GM18519 (cell line): ENCODE measurements around the gene NXN.
"Not testable (repeated sequence)": the region's sequence is repeated elsewhere in the genome, so short reads cannot be mapped to it uniquely, and the experiment has no call there.

Experiments used
- ATAC-seq: cut with Tn5 transposase; IDR thresholded peaks from one replicate; pipeline ENCODE4 v1.9.1; 2021; ENCODE audit warnings: mild to moderate bottlenecking, moderate library complexity; ENCODE audit not compliant: unreplicated experiment, low FRiP score

NXN gene

DNA sequence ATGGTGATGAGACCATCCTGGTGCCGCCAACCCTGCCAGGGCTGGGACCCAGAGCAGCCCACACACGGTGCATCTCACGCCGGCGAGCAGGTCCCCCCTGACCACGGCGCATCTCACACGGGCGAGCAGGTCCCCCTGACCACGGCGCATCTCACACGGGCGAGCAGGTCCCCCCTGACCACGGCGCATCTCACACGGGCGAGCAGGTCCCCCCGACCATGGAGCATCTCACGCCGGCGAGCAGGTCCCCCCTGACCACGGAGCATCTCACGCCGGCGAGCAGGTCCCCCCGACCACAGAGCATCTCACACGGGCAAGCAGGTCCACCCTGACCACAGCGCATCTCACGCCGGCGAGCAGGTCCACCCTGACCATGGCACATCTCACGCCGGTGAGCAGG lies 138.3 kb downstream of the NXN start:
- no peak for ATAC-seq

DNA sequence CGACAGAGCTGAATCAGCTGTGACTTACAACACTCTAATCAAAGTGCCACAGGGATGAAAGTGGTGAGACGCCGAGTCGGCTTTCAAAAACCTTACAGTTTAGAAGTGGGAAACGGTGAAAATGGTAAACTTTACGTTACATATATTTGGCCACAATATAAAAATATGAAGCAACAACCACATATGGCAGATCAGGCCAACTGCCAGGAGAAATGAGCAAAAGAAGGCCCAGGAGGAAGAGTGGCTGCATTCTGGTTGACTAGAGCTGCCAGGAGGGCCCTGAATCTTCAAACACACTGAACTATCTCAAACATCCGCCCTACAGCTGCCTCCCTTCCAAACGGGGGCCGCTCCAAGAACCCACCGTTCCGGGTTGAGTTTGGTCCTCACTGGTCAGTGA lies 141.1 kb downstream of the NXN start:
- ATAC-seq = no peak

DNA sequence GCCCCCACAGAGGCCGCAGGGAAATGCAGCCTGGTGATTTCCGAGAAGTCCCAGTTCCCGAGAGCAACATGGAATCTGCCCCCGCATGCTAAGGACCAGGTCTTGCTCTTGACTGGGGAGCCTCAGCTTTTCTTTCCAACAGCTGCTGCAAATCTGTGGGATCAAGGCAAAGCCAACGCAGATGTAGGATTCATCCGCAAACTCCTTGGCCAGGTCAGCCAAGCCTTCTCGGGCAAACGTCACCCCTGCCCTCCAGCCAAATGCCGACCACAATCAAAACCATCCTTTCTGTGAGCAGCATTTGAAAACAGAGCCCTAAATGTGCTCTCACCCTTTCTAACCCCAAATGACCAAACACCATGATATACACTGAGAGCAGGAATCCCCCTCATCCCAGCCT lies 143.4 kb downstream of the NXN start:
- ATAC-seq = no peak

DNA sequence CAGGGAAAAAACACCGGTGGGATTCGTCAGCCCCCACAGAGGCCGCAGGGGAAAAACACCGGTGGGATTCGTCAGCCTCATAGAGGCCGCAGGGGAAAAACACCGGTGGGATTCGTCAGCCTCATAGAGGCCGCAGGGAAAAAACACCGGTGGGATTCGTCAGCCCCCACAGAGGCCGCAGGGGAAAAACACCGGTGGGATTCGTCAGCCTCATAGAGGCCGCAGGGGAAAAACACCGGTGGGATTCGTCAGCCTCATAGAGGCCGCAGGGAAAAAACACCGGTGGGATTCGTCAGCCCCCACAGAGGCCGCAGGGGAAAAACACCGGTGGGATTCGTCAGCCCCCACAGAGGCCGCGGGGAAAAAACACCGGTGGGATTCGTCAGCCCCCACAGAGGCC lies 143.9 kb downstream of the NXN start:
- ATAC-seq = not testable (repeated sequence)

DNA sequence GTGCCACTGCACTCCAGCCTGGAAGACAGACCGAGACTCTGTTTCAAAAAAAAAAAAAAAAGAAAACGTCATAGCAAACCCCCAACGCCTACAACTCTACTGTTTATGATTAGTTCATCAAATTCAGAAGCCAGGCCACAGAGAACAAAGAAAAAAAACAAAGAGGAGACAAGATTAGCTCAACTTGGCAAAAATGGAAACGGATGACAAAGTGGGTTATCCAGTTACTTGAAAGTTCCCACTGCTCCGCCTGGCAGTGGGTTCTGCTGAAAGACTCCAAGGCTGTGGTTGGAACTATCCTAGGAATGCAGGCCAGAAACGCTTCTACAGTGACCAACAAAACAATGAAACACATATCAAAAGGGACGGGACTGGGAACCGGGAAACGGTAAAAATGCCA lies 144.3 kb downstream of the NXN start:
- no peak for ATAC-seq

DNA sequence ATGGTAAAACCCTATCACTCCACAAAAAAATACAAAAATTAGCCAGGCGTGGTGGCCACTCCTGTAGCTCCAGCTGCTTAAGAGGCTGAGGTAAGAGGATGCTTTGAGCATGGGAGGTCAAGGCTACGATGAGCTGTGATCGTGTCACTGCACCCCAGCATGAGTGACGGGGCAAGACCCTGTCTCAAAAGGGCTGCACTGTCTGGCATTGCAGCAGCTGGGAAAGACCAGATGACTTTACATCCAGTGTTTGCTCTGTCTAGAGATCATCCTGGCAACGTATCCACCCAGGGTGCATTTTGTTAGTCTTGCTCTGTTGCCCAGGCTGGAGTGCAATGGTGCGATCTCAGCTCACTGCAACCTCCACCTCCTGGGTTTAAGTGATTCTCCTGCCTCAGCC lies 145.4 kb downstream of the NXN start:
- ATAC-seq = no peak

DNA sequence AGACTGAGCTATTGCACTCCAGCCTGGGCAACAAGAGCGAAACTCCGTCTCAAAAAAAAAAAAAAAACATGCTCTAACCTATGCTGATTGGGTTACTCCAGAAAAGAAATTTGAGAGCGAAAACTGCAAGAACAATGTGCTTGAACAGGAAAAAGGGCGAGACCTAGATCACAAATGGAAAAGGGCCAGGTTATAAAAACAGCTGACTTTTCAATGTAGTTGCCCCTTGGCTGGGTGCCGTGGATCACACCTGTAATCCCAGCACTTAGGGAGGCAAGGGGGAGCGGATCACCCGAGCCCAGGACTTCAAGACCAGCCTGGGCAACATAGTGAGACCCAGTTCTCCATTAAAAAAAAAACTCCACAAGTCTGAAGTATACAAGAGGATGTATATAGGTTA lies 148.6 kb downstream of the NXN start:
- ATAC-seq = no peak

DNA sequence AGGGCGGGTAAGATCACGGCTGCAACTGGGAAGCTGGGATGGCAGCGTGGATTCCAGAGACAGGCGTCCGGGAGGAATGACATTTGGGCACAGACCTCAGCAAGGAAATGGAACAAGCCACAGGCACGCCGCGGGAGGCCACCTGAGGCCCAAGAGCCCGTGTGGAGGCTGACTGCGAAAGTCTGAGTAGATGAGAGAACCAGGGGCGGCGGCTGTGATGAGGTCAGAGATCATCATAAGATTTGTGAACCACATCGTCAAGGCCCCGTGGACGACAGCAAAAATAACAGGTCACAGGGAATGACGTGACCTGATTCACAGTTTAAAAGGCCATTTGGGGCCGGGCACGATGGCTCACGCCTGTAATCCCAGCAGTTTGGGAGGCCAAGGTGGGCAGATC lies 149.2 kb downstream of the NXN start:
- no peak for ATAC-seq

DNA sequence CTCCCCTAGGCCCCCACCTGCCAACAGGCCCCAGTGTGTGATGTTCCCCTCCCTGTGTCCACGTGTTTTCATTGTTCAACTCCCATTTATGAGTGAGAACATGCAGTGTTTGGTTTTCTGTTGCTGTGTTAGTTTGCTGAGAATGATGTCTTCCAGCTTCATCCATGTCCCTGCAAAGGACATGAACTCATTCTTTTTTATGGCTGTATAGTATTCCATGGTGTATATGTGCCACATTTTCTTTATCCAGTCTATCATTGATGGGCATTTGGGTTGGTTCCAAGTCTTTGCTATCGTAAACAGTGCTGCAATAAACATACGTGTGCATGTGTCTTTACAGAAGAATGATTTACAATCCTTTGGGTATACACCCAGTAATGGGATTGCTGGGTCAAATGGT lies 150.0 kb downstream of the NXN start:
- not testable (repeated sequence) for ATAC-seq

DNA sequence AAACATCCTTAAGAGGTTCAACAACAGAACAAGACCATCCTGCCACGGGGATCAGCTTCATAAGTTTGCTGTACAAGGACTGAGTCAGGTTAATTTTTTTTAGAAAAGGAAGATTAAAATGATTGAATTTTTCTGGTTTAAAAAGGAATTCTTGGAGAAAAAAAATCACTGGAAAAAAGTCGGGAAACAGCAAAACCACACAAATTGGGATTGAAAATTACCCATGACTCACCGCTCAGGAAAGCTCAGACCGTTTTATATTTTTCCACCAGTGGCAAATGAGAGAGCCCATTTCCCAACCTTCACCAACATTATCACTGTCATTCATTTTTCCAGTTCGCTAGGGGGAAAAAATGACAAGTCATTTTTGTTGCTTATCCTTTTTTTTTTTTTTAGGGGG lies 150.8 kb downstream of the NXN start:
- no peak for ATAC-seq

DNA sequence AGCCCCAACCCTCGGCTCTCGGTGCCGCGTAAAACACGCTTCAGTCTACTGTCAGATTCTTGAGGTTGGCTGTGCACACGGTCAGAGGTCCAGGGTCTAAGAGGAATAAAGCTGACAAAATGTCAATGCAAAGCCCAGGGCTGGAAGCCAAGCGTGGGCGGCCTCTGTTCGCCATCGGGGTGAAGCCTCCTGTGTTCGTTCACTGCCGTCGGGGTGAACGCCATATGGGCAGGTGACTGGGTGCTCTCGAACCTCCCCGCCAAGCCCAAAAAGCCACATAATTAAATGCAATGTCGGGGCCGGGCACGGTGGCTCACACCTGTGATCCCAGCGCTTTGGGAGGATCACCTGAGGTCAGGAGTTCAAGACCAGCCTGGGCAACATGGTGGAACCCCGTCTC lies 152.8 kb downstream of the NXN start:
- ATAC-seq = no peak

DNA sequence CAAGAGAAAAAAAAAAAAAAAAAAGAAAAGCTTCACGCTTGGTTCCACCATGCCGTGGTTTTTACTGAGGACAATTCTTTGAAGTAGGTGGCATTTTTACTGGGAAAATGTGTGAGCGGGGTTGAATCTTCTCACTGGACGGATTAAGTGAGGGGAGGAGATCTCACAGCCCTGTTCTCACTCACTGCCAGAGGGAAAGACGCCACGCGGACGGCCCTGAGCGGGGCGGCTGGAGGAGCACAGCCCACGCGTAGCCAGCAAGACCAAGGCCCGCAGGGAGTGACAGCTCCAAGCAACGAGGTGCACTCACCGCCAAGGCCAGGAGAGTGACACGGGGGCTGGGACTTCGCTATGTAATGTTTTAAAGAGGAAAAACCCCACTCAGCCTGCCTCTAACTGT lies 154.4 kb downstream of the NXN start:
- no peak for ATAC-seq

DNA sequence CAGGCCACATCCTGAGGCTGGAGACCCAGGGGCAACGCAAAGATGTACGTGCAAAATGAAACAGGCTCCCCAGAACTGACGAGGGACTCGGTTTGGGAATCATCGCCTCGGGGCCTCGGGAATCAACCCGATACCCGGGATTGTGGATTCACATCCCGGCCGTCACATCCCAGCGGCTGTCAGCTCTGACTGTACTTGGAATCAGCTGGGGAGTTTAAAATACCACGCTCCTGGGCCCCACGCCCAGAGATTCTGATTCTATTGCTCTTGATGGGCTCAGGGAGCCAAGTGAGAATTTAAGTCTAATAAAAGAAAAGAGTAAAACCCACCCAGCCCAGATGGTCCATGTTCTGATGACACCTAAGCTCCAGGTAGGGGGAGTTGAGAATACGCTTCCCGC lies 155.2 kb downstream of the NXN start:
- ATAC-seq = no peak

DNA sequence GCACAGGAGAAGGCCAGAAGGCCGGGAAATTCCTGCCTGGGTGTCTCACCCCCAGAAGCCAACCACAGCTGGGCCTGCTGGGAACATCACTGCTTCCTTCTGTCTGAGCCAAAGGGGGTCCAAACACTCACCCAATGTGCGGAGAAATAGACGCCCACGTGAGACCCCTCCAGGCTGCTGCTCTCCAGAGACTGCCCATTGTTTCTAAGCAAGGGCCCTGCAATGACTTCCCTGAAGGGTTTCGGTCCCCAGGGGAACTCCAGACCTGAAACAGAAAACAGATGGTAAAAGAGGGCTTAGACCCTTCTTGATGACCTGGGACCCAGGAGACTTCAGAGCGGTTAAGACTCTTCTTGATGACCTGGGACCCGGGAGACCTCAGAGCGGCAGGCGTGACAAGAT lies 156.1 kb downstream of the NXN start:
- no peak for ATAC-seq

DNA sequence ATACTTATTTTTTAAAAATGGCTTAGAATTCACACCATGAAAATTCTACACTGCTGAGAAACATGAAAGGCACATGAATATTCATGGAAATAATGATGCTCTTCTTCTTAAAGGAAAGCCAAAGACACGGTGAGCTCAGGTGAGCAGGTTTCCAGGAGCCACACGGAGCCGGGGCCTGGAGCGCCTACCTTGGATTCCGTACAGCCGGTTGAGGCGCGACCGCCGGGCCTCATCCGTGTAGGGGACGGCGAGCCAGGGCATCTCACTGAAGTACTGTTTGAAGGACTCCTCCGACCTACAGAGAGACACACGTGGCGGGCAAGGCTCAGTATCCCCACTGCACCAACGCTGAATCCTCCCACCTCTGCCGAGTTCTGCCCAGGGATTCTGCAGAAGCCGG lies 160.3 kb downstream of the NXN start:
- ATAC-seq = no peak

DNA sequence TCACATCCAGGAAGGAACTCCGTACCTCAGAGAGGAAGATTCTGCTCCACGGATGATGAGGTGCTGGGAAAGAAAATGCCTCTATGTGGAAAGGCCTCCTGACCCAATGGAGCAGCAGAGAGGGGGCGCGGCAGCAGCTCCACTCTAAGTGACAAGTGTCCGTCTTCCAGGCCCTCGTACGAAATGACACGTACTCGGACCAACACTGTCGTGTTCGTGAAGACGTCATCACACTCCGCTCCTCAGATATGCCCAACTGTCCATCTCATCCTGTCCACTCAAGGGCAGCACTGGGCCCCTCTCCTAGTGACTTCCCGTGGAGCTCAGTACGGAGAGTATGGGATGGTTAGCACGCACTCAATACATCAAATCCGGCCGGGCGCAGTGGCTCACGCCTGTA lies 165.2 kb downstream of the NXN start:
- ATAC-seq = no peak

DNA sequence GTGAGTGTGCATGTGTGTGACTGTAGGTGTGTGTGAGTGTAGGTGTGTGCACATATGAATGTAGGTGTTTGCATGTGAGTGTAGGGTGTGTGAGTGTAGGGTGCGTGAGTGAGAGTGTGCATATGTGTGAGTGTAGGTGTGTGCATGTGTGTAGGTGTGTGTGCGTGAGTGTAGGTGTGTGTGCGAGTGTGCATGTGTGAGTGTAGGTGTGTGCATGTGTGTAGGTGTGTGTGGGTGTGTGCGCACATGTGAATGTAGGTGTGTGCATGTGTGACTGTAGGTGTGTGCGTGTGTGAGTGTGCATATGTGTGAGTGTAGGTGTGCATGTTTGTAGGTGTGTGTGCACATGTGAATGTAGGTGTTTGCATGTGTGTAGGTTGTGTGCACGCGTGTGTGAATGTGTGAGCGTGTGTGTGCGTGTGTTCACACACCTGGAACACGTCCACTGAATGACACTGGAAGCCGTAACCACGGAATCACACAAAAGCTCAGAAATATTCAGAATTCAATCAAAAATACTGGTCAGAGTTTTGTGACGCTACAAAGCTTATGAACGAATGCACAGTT lies 166.9 kb downstream of the NXN start:
- ATAC-seq = no peak

DNA sequence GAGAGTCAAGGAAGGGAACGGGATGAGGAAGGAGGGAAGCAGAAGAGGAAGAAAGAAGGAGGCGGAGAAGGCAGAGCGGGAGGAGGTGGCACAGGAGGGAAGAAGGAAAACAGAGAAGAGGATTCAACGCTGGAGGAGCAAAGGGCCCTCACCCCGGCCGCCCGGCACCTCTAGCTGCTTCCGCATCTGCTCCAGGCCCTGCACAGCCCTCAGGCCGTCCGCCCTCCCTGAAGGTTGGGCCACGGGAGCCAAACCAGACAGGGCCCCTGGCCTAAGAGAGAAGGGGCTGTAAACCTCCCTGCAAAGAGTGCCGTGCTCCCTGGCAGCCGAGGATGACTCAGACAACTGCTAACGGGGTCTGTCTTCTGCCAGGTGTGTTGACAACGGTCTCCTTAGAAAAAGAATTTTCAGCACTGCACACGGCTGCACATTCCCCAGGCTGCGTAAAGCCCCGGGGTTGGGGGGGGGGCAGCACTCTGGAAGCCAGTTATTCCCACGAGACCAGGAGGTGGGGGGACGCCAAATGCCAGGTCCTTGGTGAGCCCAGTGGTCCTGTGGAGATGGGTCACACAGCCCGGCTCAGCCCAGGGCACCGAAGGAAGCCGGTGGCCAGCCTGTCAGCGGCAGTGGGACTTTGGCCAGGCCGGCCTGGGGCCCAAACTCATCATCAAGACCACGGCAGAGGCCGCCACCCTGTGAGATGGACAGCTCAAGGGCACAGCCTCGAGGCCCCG lies 168.4 kb downstream of the NXN start:
- ATAC-seq = no peak

DNA sequence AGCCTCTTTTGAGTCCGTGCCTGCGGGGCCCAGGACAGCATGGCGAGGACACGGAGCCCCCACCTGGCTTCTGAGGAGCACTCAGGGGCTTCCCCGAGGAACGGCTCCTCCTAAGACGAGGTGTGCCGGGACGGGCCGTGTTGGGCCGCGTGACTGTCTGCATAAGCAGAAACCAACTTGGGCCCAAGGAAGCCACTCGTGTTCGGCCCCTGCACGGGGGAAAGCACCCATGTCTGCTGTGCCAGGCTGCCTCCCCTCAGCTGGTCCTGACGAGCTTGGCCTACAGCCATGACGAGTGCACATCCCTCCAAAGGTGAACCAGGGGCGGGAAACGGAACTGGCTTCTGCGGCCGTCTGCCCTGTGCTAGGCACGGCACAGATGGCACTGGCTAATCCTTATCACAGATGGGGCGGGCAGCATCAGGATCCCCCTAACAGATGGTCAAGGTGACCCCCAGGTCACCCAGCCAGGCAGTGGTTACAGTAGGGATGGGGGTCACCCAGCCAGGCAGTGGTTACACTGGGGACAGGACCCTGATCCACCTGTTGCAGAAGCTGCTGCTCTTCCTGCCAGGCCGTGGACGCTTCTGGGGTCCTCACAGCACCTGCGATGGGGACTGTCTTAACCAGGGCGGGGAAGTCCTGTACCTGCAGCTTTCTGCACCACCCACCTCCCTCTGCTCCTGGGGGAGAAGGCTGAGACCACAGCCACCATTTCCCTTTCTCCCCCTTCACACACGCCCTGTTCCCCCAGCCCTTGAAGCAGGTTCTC lies 171.9 kb downstream of the NXN start:
- ATAC-seq = no peak

DNA sequence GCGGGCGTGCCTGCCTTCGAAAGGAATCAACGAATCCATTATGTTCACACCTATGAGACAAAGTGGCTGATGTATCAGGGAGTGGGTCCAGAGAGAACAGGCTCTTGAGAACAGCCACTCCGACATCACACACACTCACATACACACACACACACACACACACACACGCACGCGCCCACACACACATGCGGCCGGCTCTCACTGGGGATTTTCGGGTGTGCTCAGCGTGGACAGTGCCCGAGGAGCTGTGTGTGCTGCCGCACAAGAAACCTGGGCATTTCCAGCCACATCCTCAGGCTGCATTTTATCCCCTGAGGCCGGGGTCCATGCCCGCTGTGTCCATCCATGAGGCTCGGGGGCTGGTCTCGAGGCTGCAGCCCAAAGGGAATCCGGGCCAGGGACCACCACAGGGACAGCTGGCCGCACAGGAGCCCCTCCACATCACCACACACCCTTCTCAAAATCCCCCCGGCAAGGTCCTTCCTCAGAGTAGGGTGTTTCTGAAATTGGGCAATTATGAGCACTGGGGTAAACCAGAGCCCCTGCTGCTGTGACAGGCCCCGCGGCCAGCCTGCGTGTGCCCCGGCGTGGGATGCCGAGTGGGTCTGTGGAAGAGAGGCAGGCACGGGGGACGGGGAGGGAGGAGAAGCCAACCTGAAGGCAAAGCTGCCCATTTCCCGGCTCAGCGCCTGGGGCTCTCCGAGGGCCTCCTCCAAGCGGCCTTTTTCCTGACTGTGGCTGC lies 172.6 kb downstream of the NXN start:
- ATAC-seq = no peak

DNA sequence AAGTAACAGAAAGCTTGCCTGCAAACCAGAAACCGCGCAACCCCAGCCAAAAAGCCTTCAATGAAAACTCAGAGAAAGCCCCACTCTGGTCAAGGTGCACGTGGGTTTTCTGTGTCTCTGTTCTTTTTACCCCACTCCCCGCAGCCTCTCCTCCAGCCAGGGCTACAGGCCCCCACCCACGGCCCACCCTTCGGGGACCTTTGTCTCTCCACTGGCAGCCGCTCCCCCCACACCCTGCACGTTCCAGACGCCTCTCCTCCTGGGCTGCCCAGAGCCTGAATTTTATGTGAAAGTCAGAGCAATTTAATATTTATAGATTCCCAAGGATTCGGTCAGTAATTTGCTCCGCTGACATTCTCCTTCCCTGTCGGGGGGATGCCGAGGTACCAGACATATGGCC lies 173.2 kb downstream of the NXN start:
- ATAC-seq = no peak
